Measurements from ENCODE around the gene PUS1.

Gene PUS1

DNA sequence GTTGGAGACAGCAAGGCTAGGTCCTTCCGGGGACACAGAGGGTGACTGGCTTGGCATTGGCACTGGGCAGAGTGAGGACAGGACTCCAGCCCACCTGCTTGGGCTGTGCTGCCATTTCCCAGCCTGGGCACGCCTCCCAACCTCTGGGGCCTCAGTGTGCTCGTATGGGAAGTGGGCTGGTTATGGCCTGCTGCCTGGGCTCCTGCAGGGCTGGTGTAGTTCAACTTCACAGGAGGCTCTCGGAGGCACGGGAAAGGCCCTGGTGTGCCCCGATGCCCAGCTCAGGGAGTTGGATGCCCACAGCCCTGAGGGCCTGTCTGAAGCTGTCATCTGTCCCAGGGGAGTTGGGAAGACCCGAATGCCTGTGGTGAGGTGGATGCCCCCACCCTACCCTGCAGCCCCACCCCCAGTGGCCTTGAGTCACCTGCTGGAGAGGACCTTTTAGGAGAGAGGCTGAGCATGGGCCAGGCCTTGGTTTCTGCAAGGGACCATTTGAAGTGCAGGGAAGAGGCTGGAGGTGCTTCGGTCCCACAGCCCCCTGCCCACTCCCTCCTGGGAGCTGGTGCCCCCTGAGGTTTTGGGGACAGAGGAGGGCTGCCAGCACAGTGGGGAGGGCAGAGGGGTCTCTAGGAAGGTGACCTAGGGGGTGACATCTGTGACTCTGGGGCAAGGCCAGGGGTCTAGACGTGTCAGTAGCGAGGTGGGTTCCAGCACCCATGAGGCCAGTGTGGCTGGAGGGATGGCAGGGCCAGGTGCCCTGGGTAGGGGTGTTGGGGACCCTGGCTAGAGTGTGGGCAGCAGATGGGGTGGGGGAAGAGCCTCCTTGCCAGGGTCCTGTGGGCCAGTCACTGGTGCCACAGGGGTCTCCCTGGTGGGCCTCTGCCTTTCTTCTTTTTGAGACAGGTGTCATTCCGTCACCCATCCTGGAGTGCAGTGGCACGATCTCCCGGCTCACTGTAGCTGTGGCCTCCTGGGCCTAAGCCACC is 25.5 kb upstream of the PUS1 start:
- DNase-seq = no peak

DNA sequence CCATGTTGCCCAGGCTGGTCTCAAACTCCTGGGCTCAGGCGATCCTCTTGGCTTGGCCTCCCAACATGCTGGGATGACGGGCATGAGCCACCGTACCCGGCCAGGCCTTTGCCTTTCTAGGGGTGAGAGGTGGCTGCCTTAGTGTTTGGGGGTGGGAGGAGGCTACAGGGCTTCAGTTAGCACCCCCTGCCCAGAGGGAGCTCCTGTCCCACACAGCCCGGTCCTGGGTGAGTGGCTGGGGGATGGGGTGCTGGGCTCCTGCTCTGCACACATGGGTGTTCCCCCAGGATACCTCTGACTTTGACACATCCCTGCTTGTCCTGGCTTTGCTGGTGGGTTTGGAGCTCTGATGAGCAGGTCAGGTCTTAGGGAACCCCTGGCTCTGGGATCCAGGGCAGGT is 24.7 kb upstream of the PUS1 start:
- DNase-seq = no peak

GRCh38 chr12:131905081-131905629 is 23.9 kb upstream of the PUS1 start:
- no peak for DNase-seq

GRCh38 chr12:131905630-131906091 is 23.4 kb upstream of the PUS1 start:
- no peak for DNase-seq

- DNase-seq = no peak
Measured at GRCh38 chr12:131907379-131908091, 21.5 kb upstream of the PUS1 start.

- no peak for DNase-seq
Measured at GRCh38 chr12:131908092-131909080, 20.7 kb upstream of the PUS1 start.

GRCh38 chr12:131909081-131909751 is 19.9 kb upstream of the PUS1 start:
- no peak for DNase-seq

GRCh38 chr12:131909752-131910219 is 19.3 kb upstream of the PUS1 start:
- DNase-seq = no peak

DNA sequence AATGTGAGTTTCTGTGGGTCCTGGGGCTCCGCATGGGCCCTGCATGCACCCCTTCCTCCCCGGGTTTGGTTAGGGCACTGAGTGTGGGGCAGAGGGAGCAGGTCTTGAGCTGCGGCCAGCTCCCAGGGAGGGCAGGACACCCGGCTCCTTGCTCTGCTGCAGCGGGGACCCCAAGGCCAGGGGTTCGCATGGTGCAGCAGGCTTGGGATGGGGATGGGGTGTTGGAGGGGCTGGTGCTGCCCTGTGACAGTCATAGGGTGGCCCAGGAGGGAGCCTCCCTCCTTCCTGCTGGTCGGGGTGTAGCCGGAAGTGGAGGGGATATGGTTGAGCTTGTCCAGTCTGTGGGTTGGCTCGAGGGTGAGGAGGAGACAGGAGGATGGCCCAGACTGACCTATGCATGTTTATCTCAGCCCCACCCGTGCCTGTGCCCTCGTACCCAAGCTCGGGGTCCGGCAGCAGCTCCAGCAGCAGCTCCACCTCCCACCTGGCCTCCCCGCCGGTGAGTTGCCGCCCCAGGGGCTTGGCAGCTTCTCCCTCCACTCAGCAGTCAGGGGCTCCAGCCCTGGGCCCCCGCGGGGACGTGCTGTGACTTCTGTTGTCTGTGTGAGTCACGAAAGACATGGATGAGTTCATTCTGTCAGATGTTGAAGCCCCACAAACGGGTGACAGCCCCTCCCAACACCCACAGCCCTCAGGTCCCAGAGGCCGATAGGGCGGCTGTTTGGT is 18.6 kb upstream of the PUS1 start:
- no peak for DNase-seq

GRCh38 chr12:131911028-131911650 is 17.9 kb upstream of the PUS1 start:
- DNase-seq = no peak

- no peak for DNase-seq
Measured at GRCh38 chr12:131911851-131912477, 17.1 kb upstream of the PUS1 start.

GRCh38 chr12:131912518-131913274 is 16.4 kb upstream of the PUS1 start:
- no peak for DNase-seq

- no peak for DNase-seq
Measured at GRCh38 chr12:131913666-131914065, 15.4 kb upstream of the PUS1 start.

GRCh38 chr12:131914179-131914702 is 14.8 kb upstream of the PUS1 start:
- no peak for DNase-seq

- no peak for DNase-seq
Measured at GRCh38 chr12:131915000-131915689, 13.9 kb upstream of the PUS1 start.

GRCh38 chr12:131915823-131916222 is 13.3 kb upstream of the PUS1 start:
- DNase-seq = no peak

GRCh38 chr12:131916306-131917138 is 12.6 kb upstream of the PUS1 start:
- DNase-seq = no peak

Measured in activated T-cell treated with anti-CD3 and anti-CD28 coated beads, Interleukin-2, amount 50 U/mL, for 48 hours (primary cell).